Measurements from ENCODE around the gene KLK2. TPM values are rescaled to one million over a fixed set of nuclear protein-coding genes. Genes with fewer than 3 reads are reported as not detected.

The KLK2 gene
- total and polyA plus RNA-seq, 2 of the 4 experiments (the other 2 are of a cell fraction) = not detected

DNA sequence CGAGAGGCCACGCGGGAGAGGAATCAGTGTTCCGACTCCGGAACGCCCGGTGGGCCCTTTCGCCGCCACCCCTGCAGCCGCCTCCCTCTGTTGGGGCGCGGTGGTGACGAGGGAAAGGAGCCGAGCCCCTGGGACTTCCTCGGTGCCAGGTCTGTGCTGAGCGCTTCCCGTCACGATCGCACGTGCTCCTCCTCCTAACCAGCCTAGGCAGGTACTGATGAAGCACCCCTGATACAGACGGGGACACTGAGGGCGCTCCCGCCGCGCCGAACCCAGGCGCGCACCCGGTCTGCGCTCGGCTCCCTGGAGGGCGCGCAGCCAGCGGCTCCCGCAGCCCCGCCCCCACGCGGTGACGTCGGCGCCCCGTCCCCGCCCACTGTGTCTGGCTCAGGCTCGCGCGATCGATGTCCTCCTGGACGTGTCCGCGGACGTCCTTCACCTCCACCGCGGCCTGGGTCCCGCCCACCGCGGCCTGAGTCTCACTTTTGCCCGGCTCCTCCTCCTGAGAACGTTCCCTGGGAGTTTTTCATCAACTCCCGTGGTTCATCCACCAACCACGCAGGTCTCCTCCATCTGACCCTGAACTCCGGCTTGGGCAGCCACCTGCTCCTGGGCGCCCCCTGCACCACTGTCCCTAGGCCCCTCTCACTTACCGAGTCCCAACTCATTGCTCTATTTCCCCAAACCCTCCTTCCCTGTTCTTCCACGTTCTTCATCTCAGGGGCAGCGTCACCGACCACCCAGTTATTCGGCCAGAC lies 37.3 kb upstream of the KLK2 start:
- dilution Hi-C loops (cut with HindIII; ENCODE audit: low sequenced_read_pairs, unreplicated experiment) (no loop called here), in situ Hi-C loops (cut with MboI; ENCODE audit: low sequenced_read_pairs) (no loop called here), intact Hi-C loops (cut with micrococcal nuclease) (no loop called here)
- Histone ChIP-seq H2BK20ac (ENCODE audit: low read depth, low read length) (no peak overlapping the region), H4K8ac (ENCODE audit: low read depth in 2 of 2, low read length in 2 of 2) (peak overlapping the region; percentile 41 to 86; a peak in 2 of 4 replicates), H3K4ac (ENCODE audit: low read depth, low read length) (peak overlapping the region; percentile 55; the same call in 1 of the 2 replicates), H3K23ac (ENCODE audit: low read depth, low read length) (no peak overlapping the region; the same call in 1 of the 2 replicates), H3K27ac (ENCODE audit: insufficient read depth, low read length) (no peak overlapping the region; the same call in 1 of the 2 replicates), H3K9me1 (ENCODE audit: insufficient read depth, low read length) (no peaks in the 10 kb centered on the region), H2BK5ac (ENCODE audit: low read depth, low read length, poor library complexity, severe bottlenecking) (no peak overlapping the region), H3K4me3 (ENCODE audit: insufficient read depth, low read depth, low read length) (peak overlapping the region; percentile 69), H3K9me3 (ENCODE audit: control insufficient read depth, insufficient read depth, low read length) (no peaks in the 10 kb centered on the region), H4K20me1 (ENCODE audit: insufficient read depth, low read length) (no peaks in the 10 kb centered on the region), H3K27me3 (ENCODE audit: control insufficient read depth, insufficient read depth, low read length) (no peaks in the 10 kb centered on the region), H2BK15ac (ENCODE audit: low read depth, low read length) (no peak overlapping the region), H3K4me1 (ENCODE audit: control insufficient read depth, insufficient read depth, low read length) (no peaks in the 10 kb centered on the region), H4K5ac (ENCODE audit: low read depth, low read length) (peak overlapping the region; percentile 16; the same call in 1 of the 2 replicates), H4K91ac (ENCODE audit: insufficient read depth, low read depth, low read length) (no peak overlapping the region), H2AK5ac (ENCODE audit: low read depth, low read length) (no peak overlapping the region), H3K56ac (ENCODE audit: extremely low read depth, insufficient read depth, low read length) (no peak overlapping the region), H3K79me1 (ENCODE audit: low read depth in 1 of 2, low read length in 2 of 2) (no peaks in the 10 kb centered on the region), H3K36me3 (ENCODE audit: control insufficient read depth, insufficient read depth, low read length) (no peaks in the 10 kb centered on the region), H3K9ac (ENCODE audit: low read depth, low read length) (peak overlapping the region; percentile 54), H3K14ac (replicated peaks; ENCODE audit: low read depth, low read length) (no peak overlapping the region), H2BK120ac (ENCODE audit: low read depth, low read length) (no peak overlapping the region), H3K4me2 (ENCODE audit: low read depth, low read length) (peak overlapping the region; percentile 91), H3K18ac (ENCODE audit: low read depth, low read length) (peak overlapping the region; percentile 2; the same call in 1 of the 2 replicates), H2AK9ac (replicated peaks; ENCODE audit: low read depth, low read length, poor library complexity) (peak overlapping the region; percentile 17), H2AFZ (replicated peaks; ENCODE audit: low read length, poor library complexity) (peak overlapping the region; percentile 94)
- TF ChIP-seq POLR2A (IDR thresholded peaks at IDR 0.05; ENCODE audit: low read depth, low read length) (no peak), RFX5 (IDR thresholded peaks at IDR 0.05; ENCODE audit: low read depth, low read length) (no peak), MXI1 (IDR thresholded peaks at IDR 0.05; ENCODE audit: borderline replicate concordance, low read depth, low read length) (no peak), MAZ (IDR thresholded peaks at IDR 0.05; ENCODE audit: borderline replicate concordance, low read depth, low read length) (peak; percentile 72)
- BruUV-seq (replicated peaks) = no TSS peak
- 14% methylated on average over 8 of the region's 67 CpGs; no CpG with 5 or more reads in 1 of the 2 experiments for WGBS, 2 experiments (ENCODE audit: extremely low coverage in 2 of 2, insufficient read length in 1 of 2)
- ChIA-PET POLR2A (ENCODE audit: unreplicated experiment) (no interaction called here), CTCF (no interaction called here)
- DNase-seq (peak; percentile 45), ATAC-seq (ENCODE audit: low read depth) (peak; percentile 97)
